ENCODE results near the gene LAMC2. TPM values are rescaled to one million over a fixed set of nuclear protein-coding genes. Genes with fewer than 3 reads are reported as not detected.

LAMC2 gene
- total RNA-seq (10 to 100 TPM in 1 of 9 donors, 1 to 10 TPM in 7, under 1 TPM in 1; 0.50 to 15.4 (median 1.5) TPM), polyA plus RNA-seq (10 to 100 TPM in 1 of 2 donors, under 1 TPM in 1; 0.61 to 10.8 TPM)
- long read RNA-seq, donor 1, full-length matches to known transcripts = 1 of 3 reads
- long read RNA-seq, donor 1, partial matches to known transcripts = 2 of 3 reads
- long read RNA-seq, donor 1, other reads (novel, unspliced or antisense) = 0 of 3 reads
- long read RNA-seq, donor 2, full-length matches to known transcripts = 4 of 22 reads
- long read RNA-seq, donor 2, partial matches to known transcripts = 17 of 22 reads
- long read RNA-seq, donor 2, other reads (novel, unspliced or antisense) = 1 of 22 reads
- long read RNA-seq, donor 3, full-length matches to known transcripts = 13 of 45 reads
- long read RNA-seq, donor 3, partial matches to known transcripts = 24 of 45 reads
- long read RNA-seq, donor 3, other reads (novel, unspliced or antisense) = 8 of 45 reads

- H3K9me3 ChIP-seq = no peaks in the 10 kb centered on the region
- H3K4me1 ChIP-seq = peaks cover 0 to 6% (median 5%) of the 10 kb centered on the region in 12 donors
- intact Hi-C loops (cut with DNase I) = no loop called here
- peaks cover 0 to 12% (median 0%) of the 10 kb centered on the region in 9 donors for H3K27me3 ChIP-seq
- no peak for DNase-seq
- peak within 1 kb of the TSS in 1 of 12 donors; percentile 7 for H3K27ac ChIP-seq
- H3K4me3 ChIP-seq = peak within 1 kb of the TSS in 10 of 12 donors; percentile 6 to 38 (median 26)
- peak; percentile 42 to 75 (median 66) for ATAC-seq
- H3K36me3 ChIP-seq = no peaks in the 10 kb centered on the region
- TF ChIP-seq POLR2A (IDR thresholded peaks at IDR 0.05) = no peak
- peak in 1 of 12 donors; percentile 18 for TF ChIP-seq CTCF (IDR thresholded peaks at IDR 0.05)
- WGBS, 4 donors = 27 to 51% (median 46%) methylated on average over 20 to 30 of the region's 30 CpGs
Observed at GRCh38 chr1:183185941-183186490, at the start of gene LAMC2. Gene LAMC2 (plus strand): TSS chr1:183186264. CDS start chr1:183186353, 89 bp downstream.

GRCh38 chr1:183137782-183138181 lies 48.3 kb upstream of the LAMC2 start:
- Histone ChIP-seq H3K27ac (peak overlapping the region in 5 of 12 donors; percentile 17 to 70 (median 37)), H3K9me3 (no peaks in the 10 kb centered on the region), H3K27me3 (no peaks in the 10 kb centered on the region), H3K4me3 (no peak overlapping the region), H3K4me1 (peaks cover 0 to 37% (median 17%) of the 10 kb centered on the region in 12 donors), H3K36me3 (peaks cover 2 to 98% (median 78%) of the 10 kb centered on the region in 9 donors)
- WGBS, 4 donors = 42 to 57% (median 53%) methylated on average over 3 of the region's 3 CpGs
- DNase-seq (no peak), ATAC-seq (peak in 1 of 4 donors; percentile 39)
- intact Hi-C loops (cut with DNase I) = loop anchor here in 3 of 10 donors (5.0 to 10.0 kb wide), 3 partner anchors 45 to 273 kb away; no protein-coding TSS in a partner anchor
- TF ChIP-seq CTCF (IDR thresholded peaks at IDR 0.05) (no peak), POLR2A (IDR thresholded peaks at IDR 0.05) (no peak)

- H3K36me3 ChIP-seq = peaks cover 1 to 98% (median 78%) of the 10 kb centered on the region in 9 donors
- no peak for TF ChIP-seq POLR2A (IDR thresholded peaks at IDR 0.05)
- DNase-seq = no peak
- no peaks in the 10 kb centered on the region for H3K9me3 ChIP-seq
- 68 to 83% (median 74%) methylated on average over 4 of the region's 4 CpGs for WGBS, 4 donors
- ATAC-seq = no peak
- H3K4me3 ChIP-seq = no peak overlapping the region
- intact Hi-C loops (cut with DNase I) = loop anchor here in 3 of 10 donors (5.0 to 10.0 kb wide), 3 partner anchors 44 to 274 kb away; no protein-coding TSS in a partner anchor
- H3K27ac ChIP-seq = peak overlapping the region in 8 of 12 donors; percentile 6 to 70 (median 34)
- H3K27me3 ChIP-seq = no peaks in the 10 kb centered on the region
- peaks cover 0 to 42% (median 17%) of the 10 kb centered on the region in 12 donors for H3K4me1 ChIP-seq
Observed at GRCh38 chr1:183138301-183138700, 47.8 kb upstream of the LAMC2 start.

- H3K4me3 ChIP-seq = no peak overlapping the region
- 65 to 69% (median 67%) methylated on average over 4 of the region's 4 CpGs for WGBS, 4 donors
- ATAC-seq (peak in 2 of 4 donors; percentile 50 to 55), DNase-seq (no peak)
- intact Hi-C loops (cut with DNase I) = loop anchor here in 3 of 10 donors (5.0 to 10.0 kb wide), 3 partner anchors 43 to 275 kb away; no protein-coding TSS in a partner anchor
- no peaks in the 10 kb centered on the region for H3K27me3 ChIP-seq
- TF ChIP-seq POLR2A (IDR thresholded peaks at IDR 0.05) (no peak), CTCF (IDR thresholded peaks at IDR 0.05) (no peak)
- H3K36me3 ChIP-seq = peaks cover 0 to 98% (median 76%) of the 10 kb centered on the region in 9 donors
- H3K27ac ChIP-seq = peak overlapping the region; percentile 32 to 70 (median 38)
- H3K4me1 ChIP-seq = peaks cover 0 to 43% (median 19%) of the 10 kb centered on the region in 12 donors
- H3K9me3 ChIP-seq = no peaks in the 10 kb centered on the region
Observed at GRCh38 chr1:183139281-183139942, 46.7 kb upstream of the LAMC2 start.
